Gastrocnemius medialis (tissue), 4 donors: ENCODE measurements around the gene PRKCE.

Experiments
- POLR2A ChIP-seq, 2 donors: fragments of 450-650 bp; IDR thresholded peaks; one replicate each; pipeline ENCODE4 v1.6.1; 2017; ENCODE audit warnings: antibody characterized with exemption in 2 of 2, mild to moderate bottlenecking in 2 of 2, moderate library complexity in 2 of 2
- TF ChIP-seq, protein P1 (sequence below), 5 experiments: fragments of 450-650 bp in 3 of 5; fragments of 200-600 bp in 2 of 5; sonication (generic) in 2 of 5; IDR thresholded peaks in 4 of 5; conservative IDR thresholded peaks in 1 of 5; 1 replicate in 4 of 5; 2 replicates in 1 of 5; pipeline ENCODE4 v1.5.1; 2016 to 2019; ENCODE audit warnings: antibody characterized with exemption in 5 of 5, mild to moderate bottlenecking in 3 of 5, moderate library complexity in 3 of 5

DNA sequence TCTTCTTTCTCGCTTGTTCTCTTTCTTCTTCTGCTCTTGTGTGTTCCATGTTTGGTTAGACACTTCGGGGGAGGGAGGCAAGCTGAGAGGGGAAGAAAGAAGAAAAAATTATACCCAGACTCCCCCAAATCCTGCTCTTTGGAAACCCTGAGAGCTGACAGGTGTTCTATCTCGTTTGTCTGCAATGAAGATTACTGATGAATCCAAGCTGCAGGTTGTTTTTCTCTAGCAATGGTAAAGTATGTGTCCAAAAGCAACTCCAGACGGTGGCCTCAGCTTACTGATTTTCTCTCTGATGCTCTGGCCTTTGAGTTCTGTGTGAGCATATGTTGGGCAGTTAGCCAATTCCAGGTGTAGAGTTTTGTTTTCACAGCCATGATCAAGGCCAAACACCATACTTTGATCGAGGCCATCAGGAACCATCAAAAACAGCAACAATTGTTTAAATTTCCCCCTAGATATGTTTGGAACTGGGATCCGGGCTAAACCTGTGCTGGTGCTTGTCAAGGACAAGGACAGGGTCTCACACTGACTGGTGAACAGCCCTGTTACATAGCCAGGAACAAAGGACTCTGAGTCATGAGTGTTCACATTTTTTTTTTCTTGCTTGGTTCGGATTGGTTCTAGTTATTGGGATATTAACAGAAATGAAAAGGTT is 142.0 kb downstream of the PRKCE start:
- TF ChIP-seq, protein P1, sequence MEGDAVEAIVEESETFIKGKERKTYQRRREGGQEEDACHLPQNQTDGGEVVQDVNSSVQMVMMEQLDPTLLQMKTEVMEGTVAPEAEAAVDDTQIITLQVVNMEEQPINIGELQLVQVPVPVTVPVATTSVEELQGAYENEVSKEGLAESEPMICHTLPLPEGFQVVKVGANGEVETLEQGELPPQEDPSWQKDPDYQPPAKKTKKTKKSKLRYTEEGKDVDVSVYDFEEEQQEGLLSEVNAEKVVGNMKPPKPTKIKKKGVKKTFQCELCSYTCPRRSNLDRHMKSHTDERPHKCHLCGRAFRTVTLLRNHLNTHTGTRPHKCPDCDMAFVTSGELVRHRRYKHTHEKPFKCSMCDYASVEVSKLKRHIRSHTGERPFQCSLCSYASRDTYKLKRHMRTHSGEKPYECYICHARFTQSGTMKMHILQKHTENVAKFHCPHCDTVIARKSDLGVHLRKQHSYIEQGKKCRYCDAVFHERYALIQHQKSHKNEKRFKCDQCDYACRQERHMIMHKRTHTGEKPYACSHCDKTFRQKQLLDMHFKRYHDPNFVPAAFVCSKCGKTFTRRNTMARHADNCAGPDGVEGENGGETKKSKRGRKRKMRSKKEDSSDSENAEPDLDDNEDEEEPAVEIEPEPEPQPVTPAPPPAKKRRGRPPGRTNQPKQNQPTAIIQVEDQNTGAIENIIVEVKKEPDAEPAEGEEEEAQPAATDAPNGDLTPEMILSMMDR (IDR thresholded peaks at IDR 0.05 in 4 of 5, conservative IDR thresholded peaks at IDR 0.05 in 1 of 5): no peak
- no peak for TF ChIP-seq POLR2A (IDR thresholded peaks at IDR 0.05)
